Measurements from ENCODE around the gene GIMAP2. TPM values are rescaled to one million over a fixed set of nuclear protein-coding genes. Genes with fewer than 3 reads are reported as not detected.
"Not testable (repeated sequence)": the region's sequence is repeated elsewhere in the genome, so short reads cannot be mapped to it uniquely, and the experiment has no call there.

GIMAP2 gene
- total RNA-seq, 1 donor from 2014 or later = 9.6 TPM

- no peak for DNase-seq (ENCODE audit: extremely low spot score in 2 of 2)
- no peak overlapping the region for H3K4me3 ChIP-seq
- no peaks in the 10 kb centered on the region for H3K27me3 ChIP-seq
- TF ChIP-seq POLR2AphosphoS5 (IDR thresholded peaks at IDR 0.05; ENCODE audit: insufficient read depth in 1 of 2, low read depth in 1 of 2) = no peak
- TF ChIP-seq POLR2A (IDR thresholded peaks at IDR 0.05) = no peak
- no peaks in the 10 kb centered on the region for H3K9me3 ChIP-seq
- intact Hi-C loops (cut with DNase I) = no loop called here
- H3K27ac ChIP-seq = no peak overlapping the region
- H3K4me1 ChIP-seq = no peaks in the 10 kb centered on the region
- H3K36me3 ChIP-seq = no peaks in the 10 kb centered on the region
These were observed 36.5 kb upstream of the GIMAP2 start for GRCh38 chr7:150649080-150649385.

GRCh38 chr7:150654692-150655091 lies 30.8 kb upstream of the GIMAP2 start:
- Histone ChIP-seq H3K36me3 (no peaks in the 10 kb centered on the region), H3K27me3 (no peaks in the 10 kb centered on the region), H3K9me3 (no peaks in the 10 kb centered on the region), H3K27ac (no peak overlapping the region), H3K4me3 (no peak overlapping the region), H3K4me1 (no peaks in the 10 kb centered on the region)
- DNase-seq (ENCODE audit: extremely low spot score in 2 of 2) = no peak
- TF ChIP-seq CTCF (IDR thresholded peaks at IDR 0.05) = no peak
- intact Hi-C loops (cut with DNase I) = no loop called here

- H3K36me3 ChIP-seq = no peaks in the 10 kb centered on the region
- no peak for DNase-seq (ENCODE audit: extremely low spot score in 2 of 2)
- no peaks in the 10 kb centered on the region for H3K27me3 ChIP-seq
- intact Hi-C loops (cut with DNase I) = no loop called here
- TF ChIP-seq POLR2AphosphoS5 (IDR thresholded peaks at IDR 0.05; ENCODE audit: insufficient read depth in 1 of 2, low read depth in 1 of 2) (no peak), POLR2A (IDR thresholded peaks at IDR 0.05) (no peak), CTCF (IDR thresholded peaks at IDR 0.05) (no peak)
- no peak overlapping the region for H3K27ac ChIP-seq
- H3K9me3 ChIP-seq = no peaks in the 10 kb centered on the region
- no peak overlapping the region for H3K4me3 ChIP-seq
- H3K4me1 ChIP-seq = no peaks in the 10 kb centered on the region
These were observed 29.5 kb upstream of the GIMAP2 start for GRCh38 chr7:150656047-150656446.

- Histone ChIP-seq H3K27ac (no peak overlapping the region), H3K4me1 (no peaks in the 10 kb centered on the region), H3K36me3 (no peaks in the 10 kb centered on the region), H3K4me3 (no peak overlapping the region), H3K27me3 (no peaks in the 10 kb centered on the region), H3K9me3 (no peaks in the 10 kb centered on the region)
- DNase-seq (ENCODE audit: extremely low spot score in 2 of 2) = no peak
- TF ChIP-seq POLR2A (IDR thresholded peaks at IDR 0.05) (no peak), POLR2AphosphoS5 (IDR thresholded peaks at IDR 0.05; ENCODE audit: insufficient read depth in 1 of 2, low read depth in 1 of 2) (no peak)
- intact Hi-C loops (cut with DNase I) = no loop called here
These were observed 28.0 kb upstream of the GIMAP2 start for GRCh38 chr7:150657526-150657925.

- H3K4me1 ChIP-seq = no peaks in the 10 kb centered on the region
- H3K36me3 ChIP-seq = no peaks in the 10 kb centered on the region
- intact Hi-C loops (cut with DNase I) = no loop called here
- no peak for DNase-seq (ENCODE audit: extremely low spot score in 2 of 2)
- H3K27ac ChIP-seq = no peak overlapping the region
- TF ChIP-seq CTCF (IDR thresholded peaks at IDR 0.05) (no peak), POLR2A (IDR thresholded peaks at IDR 0.05) (no peak), POLR2AphosphoS5 (IDR thresholded peaks at IDR 0.05; ENCODE audit: insufficient read depth in 1 of 2, low read depth in 1 of 2) (no peak)
- H3K4me3 ChIP-seq = no peak overlapping the region
- no peaks in the 10 kb centered on the region for H3K27me3 ChIP-seq
- no peaks in the 10 kb centered on the region for H3K9me3 ChIP-seq
These were observed 24.4 kb upstream of the GIMAP2 start for GRCh38 chr7:150660939-150661613.

GRCh38 chr7:150662821-150663220 lies 22.7 kb upstream of the GIMAP2 start:
- H3K27me3 ChIP-seq; H3K4me1 ChIP-seq; DNase-seq (ENCODE audit: extremely low spot score in 2 of 2); intact Hi-C loops (cut with DNase I); H3K9me3 ChIP-seq; H3K36me3 ChIP-seq; H3K4me3 ChIP-seq; H3K27ac ChIP-seq: not testable (repeated sequence)
